Ovary (tissue), 3 donors: Measurements from ENCODE around the gene RNF123.

Source experiments
- CTCF ChIP-seq, 3 donors: fragments of 450-650 bp in 2 of 3; fragments of 200-600 bp in 1 of 3; IDR thresholded peaks; one replicate each; pipeline versions ENCODE4 v1.5.1 to v1.8.0; 2016 to 2022; ENCODE audit warnings: antibody characterized with exemption in 3 of 3, mild to moderate bottlenecking in 1 of 3
- EP300 ChIP-seq: sonication (generic); formaldehyde crosslinking; IDR thresholded peaks from one replicate; pipeline ENCODE4 v1.6.1; 2017; ENCODE audit warnings: antibody characterized with exemption
- POLR2A ChIP-seq: fragments of 450-650 bp; IDR thresholded peaks from one replicate; pipeline ENCODE4 v1.6.1; 2017; ENCODE audit warnings: antibody characterized with exemption, mild to moderate bottlenecking, moderate library complexity
- donor health status: DM: no; HTN: no; CAD: no.

- TF ChIP-seq POLR2A (no peak), CTCF (IDR thresholded peaks at IDR 0.05) (no peak), EP300 (no peak)
These were observed 23.4 kb upstream of the RNF123 start for GRCh38 chr3:49665822-49666519.
